ENCODE measurements around the gene RREB1.

The RREB1 gene

DNA sequence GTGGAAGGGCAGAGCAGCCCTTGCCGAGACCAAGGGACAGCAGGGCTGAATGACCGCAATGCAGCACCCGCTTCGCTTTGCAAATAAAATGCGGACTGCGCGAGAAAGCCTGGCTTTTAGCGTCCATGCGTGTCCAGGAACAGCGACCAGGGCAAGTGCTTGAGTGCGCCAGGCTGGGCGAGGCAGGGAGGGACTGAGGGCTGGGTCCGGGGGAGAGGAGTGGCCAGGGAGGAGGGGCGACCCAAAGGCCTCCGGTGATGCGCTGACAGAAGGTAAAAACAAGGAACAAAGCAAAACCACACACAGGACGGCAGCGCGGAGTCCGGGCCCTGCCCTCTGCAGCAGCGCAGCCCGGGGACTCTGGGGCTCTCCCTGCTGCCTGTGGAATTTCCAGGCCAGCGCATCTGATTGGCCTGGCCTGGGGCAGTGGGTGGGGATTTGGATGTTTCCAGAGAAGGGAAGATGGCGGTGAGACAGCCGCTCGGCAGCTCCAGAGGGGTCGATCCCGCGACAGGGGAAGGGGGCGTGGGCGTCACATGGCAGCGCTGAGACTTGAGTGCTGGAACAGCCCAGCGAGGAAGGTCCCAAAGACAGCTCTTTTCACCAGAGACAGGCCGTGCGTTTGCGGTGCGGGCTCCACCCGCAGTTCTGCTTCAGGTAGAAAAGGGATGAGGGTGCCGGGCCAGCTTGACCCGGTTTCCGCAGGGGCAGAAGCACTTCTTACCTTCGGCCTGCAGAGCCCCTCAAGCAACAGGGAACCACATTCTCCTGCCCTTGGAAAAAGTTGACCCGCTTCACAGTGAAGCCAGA is 153.5 kb downstream of the RREB1 start (continued):
- TF ChIP-seq ZNF19 (tag by site-specific recombination; IDR thresholded peaks at IDR 0.05; ENCODE audit: low read depth) = no peak
- peak; percentile 60 for TF ChIP-seq ZNF76 (tag by site-specific recombination; IDR thresholded peaks at IDR 0.05; ENCODE audit: borderline replicate concordance, low read depth)
- TF ChIP-seq ZNF341 (tag by site-specific recombination; IDR thresholded peaks at IDR 0.05; ENCODE audit: low read depth) = peak; percentile 85
- TF ChIP-seq ZFHX2 (tag by site-specific recombination; conservative IDR thresholded peaks at IDR 0.05) = peak; percentile 81
- TF ChIP-seq ZNF366 (tag by site-specific recombination; conservative IDR thresholded peaks at IDR 0.05) = 0 out of 2 replicates have a peak, but pooled peaks have one; percentile 25
- no peak for TF ChIP-seq ZNF132 (tag by site-specific recombination; IDR thresholded peaks at IDR 0.05; ENCODE audit: borderline replicate concordance)
- TF ChIP-seq ZNF664 (tag by site-specific recombination; IDR thresholded peaks at IDR 0.05) = no peak
- no peak for TF ChIP-seq ZNF184 (tag by site-specific recombination; IDR thresholded peaks at IDR 0.05)
- peak; percentile 88 for TF ChIP-seq KLF9 (tag by site-specific recombination; IDR thresholded peaks at IDR 0.05; ENCODE audit: low read depth)
- TF ChIP-seq ZNF23 (tag by site-specific recombination; IDR thresholded peaks at IDR 0.05; ENCODE audit: borderline replicate concordance) = no peak
- TF ChIP-seq ZNF624 (tag by site-specific recombination; IDR thresholded peaks at IDR 0.05) = no peak
- no peak for TF ChIP-seq ZNF785 (tag by site-specific recombination; IDR thresholded peaks at IDR 0.05)
- peak; percentile 84 for TF ChIP-seq ZNF335 (tag by site-specific recombination; conservative IDR thresholded peaks at IDR 0.05)
- TF ChIP-seq EGR2 (tag by site-specific recombination; IDR thresholded peaks at IDR 0.05; ENCODE audit: low read depth) = peak; percentile 71
- peak; percentile 89 for TF ChIP-seq IKZF3 (tag by site-specific recombination; IDR thresholded peaks at IDR 0.05)
- TF ChIP-seq, protein P1, sequence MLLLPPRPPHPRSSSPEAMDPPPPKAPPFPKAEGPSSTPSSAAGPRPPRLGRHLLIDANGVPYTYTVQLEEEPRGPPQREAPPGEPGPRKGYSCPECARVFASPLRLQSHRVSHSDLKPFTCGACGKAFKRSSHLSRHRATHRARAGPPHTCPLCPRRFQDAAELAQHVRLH (tag by site-specific recombination; IDR thresholded peaks at IDR 0.05) = peak; percentile 13; the same call in 1 of the 2 replicates
- TF ChIP-seq SP3 (tag by site-specific recombination; IDR thresholded peaks at IDR 0.05) = peak; percentile 79
- TF ChIP-seq ZIC2 (tag by site-specific recombination; IDR thresholded peaks at IDR 0.05) = peak; percentile 17; the same call in 1 of the 2 replicates

DNA sequence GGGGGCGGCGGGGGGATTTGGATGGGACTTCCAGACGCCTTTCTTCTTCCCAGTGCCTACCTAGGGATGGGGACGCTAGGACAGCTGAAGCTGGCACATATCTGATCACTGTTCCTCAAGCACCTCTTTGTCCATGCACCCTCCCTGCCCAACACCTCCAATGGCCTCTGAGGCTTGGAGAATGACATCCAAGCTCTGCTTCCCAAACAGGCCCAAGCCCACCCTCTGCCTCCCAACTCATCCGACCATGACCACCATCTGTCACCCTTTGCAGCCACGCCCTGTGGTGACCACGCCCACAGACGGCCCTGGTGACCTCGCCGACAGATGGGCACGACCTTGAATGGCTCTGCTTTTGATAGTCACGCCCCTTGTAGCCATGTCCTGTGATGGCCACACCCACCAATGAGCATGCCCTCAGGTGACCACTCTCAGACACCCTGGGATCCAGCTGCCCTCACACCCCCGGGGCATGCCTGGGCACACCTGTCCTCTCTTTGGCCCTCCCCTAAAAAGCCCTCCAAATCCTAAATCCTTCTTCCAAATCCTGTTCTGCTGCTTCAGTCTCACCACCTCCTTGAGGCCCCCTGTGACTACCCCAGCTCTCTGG is 154.2 kb downstream of the RREB1 start:
- H3K36me3 ChIP-seq (ENCODE audit: control insufficient read depth in 2 of 2, insufficient read depth in 1 of 2, low read length in 2 of 2) = no peaks in the 10 kb centered on the region
- peaks cover 2% of the 10 kb centered on the region; the same call in 1 of the 2 replicates for H3K4me1 ChIP-seq (ENCODE audit: control insufficient read depth, insufficient read depth, low read length)
- H3K4me3 ChIP-seq (ENCODE audit: low read depth, low read length) = peak overlapping the region; percentile 60
- no peak overlapping the region for H3K27ac ChIP-seq (ENCODE audit: extremely low read depth, low read depth, low read length)
- POLR2A ChIA-PET = interaction anchor here (0.5 to 1.6 kb wide), 7 partner anchors 13 to 965 kb away, joined by 3 to 6 read pairs (median 3); partner anchors contain the start of genes CAGE1, RIOK1 and SNRNP48
- H3K9me3 ChIP-seq (ENCODE audit: control insufficient read depth, insufficient read depth, low read depth, low read length) = no peaks in the 10 kb centered on the region
- CTCF ChIA-PET = interaction anchor here (0.6 to 3.2 kb wide), 8 partner anchors 14 to 687 kb away, joined by 3 to 15 read pairs (median 4); no protein-coding TSS in a partner anchor
- no peak for TF ChIP-seq ZNF433 (tag by site-specific recombination; IDR thresholded peaks at IDR 0.05; ENCODE audit: low read depth)
- no peak for TF ChIP-seq GLI4 (tag by site-specific recombination; IDR thresholded peaks at IDR 0.05)
- peak; percentile 34 for TF ChIP-seq SP2 (tag by site-specific recombination; IDR thresholded peaks at IDR 0.05)
- TF ChIP-seq, protein P2, sequence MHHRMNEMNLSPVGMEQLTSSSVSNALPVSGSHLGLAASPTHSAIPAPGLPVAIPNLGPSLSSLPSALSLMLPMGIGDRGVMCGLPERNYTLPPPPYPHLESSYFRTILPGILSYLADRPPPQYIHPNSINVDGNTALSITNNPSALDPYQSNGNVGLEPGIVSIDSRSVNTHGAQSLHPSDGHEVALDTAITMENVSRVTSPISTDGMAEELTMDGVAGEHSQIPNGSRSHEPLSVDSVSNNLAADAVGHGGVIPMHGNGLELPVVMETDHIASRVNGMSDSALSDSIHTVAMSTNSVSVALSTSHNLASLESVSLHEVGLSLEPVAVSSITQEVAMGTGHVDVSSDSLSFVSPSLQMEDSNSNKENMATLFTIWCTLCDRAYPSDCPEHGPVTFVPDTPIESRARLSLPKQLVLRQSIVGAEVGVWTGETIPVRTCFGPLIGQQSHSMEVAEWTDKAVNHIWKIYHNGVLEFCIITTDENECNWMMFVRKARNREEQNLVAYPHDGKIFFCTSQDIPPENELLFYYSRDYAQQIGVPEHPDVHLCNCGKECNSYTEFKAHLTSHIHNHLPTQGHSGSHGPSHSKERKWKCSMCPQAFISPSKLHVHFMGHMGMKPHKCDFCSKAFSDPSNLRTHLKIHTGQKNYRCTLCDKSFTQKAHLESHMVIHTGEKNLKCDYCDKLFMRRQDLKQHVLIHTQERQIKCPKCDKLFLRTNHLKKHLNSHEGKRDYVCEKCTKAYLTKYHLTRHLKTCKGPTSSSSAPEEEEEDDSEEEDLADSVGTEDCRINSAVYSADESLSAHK (tag by site-specific recombination; IDR thresholded peaks at IDR 0.05) = no peak
- no peak for TF ChIP-seq GLIS1 (tag by site-specific recombination; IDR thresholded peaks at IDR 0.05)
- TF ChIP-seq ZSCAN30 (tag by site-specific recombination; IDR thresholded peaks at IDR 0.05) = no peak
- TF ChIP-seq ZNF175 (tag by site-specific recombination; IDR thresholded peaks at IDR 0.05) = no peak
- TF ChIP-seq SP3 (tag by site-specific recombination; IDR thresholded peaks at IDR 0.05) = peak; percentile 55
- peak; percentile 27; the same call in 1 of the 2 replicates for TF ChIP-seq KLF10 (tag by site-specific recombination; IDR thresholded peaks at IDR 0.05)
- no peak for TF ChIP-seq ZNF202 (tag by site-specific recombination; IDR thresholded peaks at IDR 0.05; ENCODE audit: borderline replicate concordance)
- no peak for TF ChIP-seq ZNF248 (tag by site-specific recombination; IDR thresholded peaks at IDR 0.05)
- TF ChIP-seq, protein P3, sequence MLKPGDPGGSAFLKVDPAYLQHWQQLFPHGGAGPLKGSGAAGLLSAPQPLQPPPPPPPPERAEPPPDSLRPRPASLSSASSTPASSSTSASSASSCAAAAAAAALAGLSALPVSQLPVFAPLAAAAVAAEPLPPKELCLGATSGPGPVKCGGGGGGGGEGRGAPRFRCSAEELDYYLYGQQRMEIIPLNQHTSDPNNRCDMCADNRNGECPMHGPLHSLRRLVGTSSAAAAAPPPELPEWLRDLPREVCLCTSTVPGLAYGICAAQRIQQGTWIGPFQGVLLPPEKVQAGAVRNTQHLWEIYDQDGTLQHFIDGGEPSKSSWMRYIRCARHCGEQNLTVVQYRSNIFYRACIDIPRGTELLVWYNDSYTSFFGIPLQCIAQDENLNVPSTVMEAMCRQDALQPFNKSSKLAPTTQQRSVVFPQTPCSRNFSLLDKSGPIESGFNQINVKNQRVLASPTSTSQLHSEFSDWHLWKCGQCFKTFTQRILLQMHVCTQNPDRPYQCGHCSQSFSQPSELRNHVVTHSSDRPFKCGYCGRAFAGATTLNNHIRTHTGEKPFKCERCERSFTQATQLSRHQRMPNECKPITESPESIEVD (tag by site-specific recombination; IDR thresholded peaks at IDR 0.05) = no peak
- TF ChIP-seq ZNF785 (tag by site-specific recombination; IDR thresholded peaks at IDR 0.05) = no peak
- TF ChIP-seq, protein P4, sequence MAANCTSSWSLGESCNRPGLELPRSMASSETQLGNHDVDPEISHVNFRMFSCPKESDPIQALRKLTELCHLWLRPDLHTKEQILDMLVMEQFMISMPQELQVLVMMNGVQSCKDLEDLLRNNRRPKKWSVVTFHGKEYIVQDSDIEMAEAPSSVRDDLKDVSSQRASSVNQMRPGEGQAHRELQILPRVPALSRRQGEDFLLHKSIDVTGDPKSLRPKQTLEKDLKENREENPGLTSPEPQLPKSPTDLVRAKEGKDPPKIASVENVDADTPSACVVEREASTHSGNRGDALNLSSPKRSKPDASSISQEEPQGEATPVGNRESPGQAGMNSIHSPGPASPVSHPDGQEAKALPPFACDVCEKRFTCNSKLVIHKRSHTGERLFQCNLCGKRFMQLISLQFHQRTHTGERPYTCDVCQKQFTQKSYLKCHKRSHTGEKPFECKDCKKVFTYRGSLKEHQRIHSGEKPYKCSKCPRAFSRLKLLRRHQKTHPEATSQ (tag by site-specific recombination; IDR thresholded peaks at IDR 0.05) = no peak
- peak; percentile 86 for TF ChIP-seq KLF9 (tag by site-specific recombination; IDR thresholded peaks at IDR 0.05; ENCODE audit: low read depth)
- no peak for TF ChIP-seq ZNF544 (tag by site-specific recombination; IDR thresholded peaks at IDR 0.05)
- no peak for TF ChIP-seq ZNF19 (tag by site-specific recombination; IDR thresholded peaks at IDR 0.05; ENCODE audit: low read depth)
